Activated CD8-positive, alpha-beta memory T cell treated with anti-CD3 and anti-CD28 coated beads, Interleukin-2, amount 50 U/mL, for 4 hours (primary cell): ENCODE results near the gene SET.
A peak's percentile ranks its signal among the peaks of the same experiment; 100 is the strongest.
"Not testable (repeated sequence)": the region's sequence is repeated elsewhere in the genome, so short reads cannot be mapped to it uniquely, and the experiment has no call there.

Source experiments
- DNase-seq: peaks from one replicate; pipeline ENCODE4 v3.0.0-alpha.2; 2020

Gene SET

DNA sequence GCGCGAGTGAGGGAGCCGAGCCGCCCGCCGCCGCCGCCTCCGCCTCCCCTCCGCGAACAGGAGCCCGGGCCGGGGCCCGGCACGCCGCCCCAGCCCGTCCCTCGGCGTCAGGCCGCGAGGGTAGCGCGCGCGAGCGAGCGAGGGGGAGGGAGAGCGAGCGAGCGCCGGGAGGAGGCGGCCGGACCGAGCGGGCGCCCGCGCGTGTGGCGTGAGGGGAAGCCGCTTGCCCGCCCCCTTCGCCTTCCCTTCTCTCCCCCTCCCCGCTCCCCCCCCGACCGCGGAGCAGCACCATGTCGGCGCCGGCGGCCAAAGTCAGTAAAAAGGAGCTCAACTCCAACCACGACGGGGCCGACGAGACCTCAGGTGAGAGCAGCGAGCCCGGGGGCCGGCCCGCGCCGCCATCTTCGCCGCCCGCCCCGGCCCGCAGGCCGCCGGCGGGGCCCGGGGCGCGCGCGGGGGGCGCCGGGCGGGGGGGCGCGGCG lies 312 bp downstream of the SET start:
- DNase-seq = peak; percentile 60

DNA sequence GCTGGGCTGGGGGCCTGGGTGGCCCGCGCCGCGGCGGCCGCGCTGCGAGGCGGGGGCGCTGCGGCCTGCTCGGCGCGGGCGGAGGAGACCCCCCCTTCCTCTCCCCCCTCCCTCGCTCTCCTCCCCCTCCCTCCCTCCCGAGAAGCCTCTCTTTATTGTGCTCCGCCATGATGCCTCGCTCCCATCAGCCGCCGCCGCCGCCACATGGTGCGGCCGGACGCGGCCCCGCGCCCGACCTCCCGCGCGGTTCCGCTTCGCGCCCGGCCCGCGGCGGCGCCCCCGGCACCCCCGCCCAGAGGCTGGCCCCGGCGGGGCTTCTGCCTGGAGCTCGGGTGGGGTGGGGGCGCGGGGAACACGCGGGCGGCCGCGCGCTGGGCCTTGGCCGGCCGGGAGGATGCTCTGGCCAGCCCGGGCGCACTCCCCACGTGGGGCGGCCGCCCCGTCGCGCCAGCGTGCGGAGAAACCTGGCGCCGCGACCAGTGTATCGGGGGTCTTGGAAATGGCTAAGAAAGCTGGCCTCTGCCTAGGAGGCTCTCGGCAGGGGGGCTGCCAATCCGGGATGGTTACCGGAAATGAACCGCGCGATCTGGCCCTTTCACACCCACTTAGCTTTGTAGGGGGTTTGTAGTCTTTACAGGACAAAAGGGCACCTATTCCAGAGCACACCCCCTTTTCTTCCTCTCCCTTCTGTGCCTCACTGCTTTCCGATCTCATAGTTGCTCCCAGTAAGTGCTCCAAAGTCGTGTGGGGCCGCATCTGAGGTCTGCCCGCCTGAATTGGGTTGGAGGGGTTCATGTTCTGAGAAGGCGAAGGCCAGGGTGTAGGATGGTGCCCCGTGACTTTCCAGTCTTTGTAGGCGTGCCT lies 1.0 kb downstream of the SET start:
- DNase-seq = peak; percentile 57

GRCh38 chr9:128690684-128691034 lies 1.6 kb downstream of the SET start:
- no peak for DNase-seq

DNA sequence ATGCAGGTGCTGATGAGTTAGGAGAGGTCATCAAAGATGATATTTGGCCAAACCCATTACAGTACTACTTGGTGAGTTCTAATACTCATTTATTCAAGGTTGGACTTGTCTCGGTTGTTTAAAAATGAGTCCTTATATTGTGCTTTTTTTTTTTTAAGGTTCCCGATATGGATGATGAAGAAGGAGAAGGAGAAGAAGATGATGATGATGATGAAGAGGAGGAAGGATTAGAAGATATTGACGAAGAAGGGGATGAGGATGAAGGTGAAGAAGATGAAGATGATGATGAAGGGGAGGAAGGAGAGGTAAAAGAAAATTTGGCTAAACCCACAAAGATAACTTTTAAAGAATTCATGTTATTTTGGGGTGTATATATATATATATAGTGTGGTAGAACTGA lies 4.7 kb downstream of the SET start:
- not testable (repeated sequence) for DNase-seq

GRCh38 chr9:128694344-128694743 lies 5.3 kb downstream of the SET start:
- no peak for DNase-seq

GRCh38 chr9:128696923-128697707 lies 8.1 kb downstream of the SET start:
- no peak for DNase-seq

DNA sequence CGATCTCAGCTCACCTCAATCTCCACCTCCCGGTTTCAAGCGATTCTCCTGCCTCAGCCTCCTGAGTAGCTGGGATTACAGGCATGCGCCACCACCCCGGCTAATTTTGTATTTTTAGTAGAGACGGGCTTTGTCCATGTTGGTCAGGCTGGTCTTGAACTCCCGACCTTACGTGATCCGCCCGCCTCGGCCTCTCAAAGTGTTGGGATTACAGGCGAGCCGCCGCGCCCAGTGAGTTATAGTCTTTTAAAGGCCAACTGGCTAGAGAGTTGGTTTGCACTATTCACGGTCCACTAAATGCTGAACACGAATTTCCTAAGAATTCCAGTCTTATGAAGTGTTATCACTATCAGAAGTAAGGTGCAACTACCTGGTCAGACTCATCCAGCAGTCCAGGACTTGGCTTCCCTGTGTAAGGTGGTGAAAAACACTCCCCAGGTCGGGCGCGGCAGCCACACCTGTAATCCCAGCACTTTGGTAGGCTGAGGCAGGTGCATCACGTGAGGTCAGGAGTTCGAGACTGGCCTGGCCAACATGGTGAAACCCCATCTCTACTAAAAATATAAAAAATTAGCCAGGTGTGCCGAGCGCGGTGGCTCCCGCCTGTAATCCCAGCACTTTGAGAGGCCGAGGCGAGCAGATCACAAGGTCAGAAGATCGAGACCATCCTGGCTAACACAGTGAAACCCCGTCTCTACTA lies 10.2 kb downstream of the SET start:
- DNase-seq = not testable (repeated sequence)

GRCh38 chr9:128701227-128701854 lies 12.3 kb downstream of the SET start:
- DNase-seq = no peak

DNA sequence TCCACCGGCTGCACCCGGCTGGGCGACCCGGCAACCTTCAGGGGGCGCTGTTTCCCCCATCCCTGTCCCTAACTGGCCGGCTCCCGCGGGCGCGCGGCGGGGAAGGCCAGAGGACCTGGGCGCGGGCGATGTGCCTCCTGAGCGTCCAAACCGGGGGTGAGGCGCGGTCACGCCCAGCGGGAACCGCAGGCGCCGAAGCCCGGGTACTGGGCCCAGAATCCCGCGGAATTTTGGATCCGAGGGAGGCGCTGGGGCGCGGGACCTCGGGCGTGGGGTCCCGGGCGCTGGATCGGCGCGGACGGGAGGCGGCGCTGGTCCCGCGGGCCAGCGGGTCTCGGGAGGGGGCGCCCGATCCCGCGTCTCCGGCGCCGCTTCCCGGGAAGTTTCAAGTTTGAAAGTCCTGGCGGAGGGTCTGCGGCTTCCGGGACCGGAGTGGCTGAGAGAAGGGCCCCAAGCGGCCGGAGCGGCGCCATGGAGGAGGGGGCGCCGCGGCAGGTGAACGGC lies 13.5 kb downstream of the SET start, which contains the start of gene PKN3:
TSS of gene PKN3 (plus strand) at position 59 of the 504 bp plus-strand sequence. CDS start at position 472, 413 bp downstream.
- DNase-seq = peak; percentile 86

- DNase-seq = peak; percentile 31
Measured at GRCh38 chr9:128702949-128703615, 14.1 kb downstream of the SET start.

DNA sequence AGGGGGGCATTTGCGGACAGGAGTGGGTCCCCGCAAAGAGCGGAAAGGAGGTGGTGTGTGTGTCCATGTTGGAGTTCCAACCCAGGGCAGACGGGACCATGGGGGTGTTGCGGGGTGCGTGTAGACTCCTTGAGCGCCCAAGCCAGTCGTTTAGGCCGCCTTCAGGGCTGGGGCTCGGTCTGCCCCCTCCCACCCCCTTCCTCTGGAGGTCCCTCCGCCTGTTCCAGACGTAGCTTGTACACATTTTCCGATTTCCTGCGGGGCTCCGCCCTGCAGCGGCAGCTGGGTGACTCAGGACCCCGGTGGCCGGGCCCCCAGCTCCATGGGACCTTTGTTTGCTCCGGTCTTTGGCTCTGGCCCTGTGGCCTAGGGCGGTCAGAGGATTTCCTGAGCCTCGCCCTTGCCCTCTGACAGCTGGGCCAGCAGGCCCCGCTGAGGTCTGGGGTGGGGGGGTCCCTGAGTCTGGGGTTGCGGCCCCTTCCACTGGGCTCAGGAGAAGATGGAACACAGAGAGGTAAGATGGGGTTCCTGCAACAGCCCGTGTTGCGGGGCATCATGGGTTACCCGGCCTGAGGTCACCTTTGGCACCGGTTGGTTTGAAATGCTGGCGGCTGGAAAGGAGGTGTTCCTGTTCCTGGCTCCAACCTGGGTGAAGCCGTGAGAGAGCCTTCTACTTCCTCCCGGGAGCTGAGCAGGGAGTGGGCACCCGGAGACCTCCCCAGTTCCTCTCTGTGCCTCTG lies 14.8 kb downstream of the SET start:
- no peak for DNase-seq

DNA sequence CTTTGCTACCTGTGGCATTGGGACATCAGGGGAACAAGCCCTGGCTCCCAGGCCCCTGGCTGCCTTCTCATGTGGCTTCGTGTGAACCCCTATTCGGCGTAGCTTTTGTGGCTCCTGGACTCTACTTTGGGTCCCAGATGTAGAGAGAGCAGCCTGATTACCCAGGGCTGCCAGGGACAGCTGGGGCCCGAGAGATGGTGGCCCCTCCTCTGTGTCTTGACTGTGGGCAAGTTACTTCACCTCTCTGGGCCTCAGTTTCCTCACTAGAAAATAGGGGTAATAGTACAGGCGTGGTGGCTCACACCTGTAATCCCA lies 15.3 kb downstream of the SET start:
- no peak for DNase-seq

GRCh38 chr9:128705051-128705965 lies 16.3 kb downstream of the SET start:
- no peak for DNase-seq

GRCh38 chr9:128706045-128706444 lies 17.0 kb downstream of the SET start:
- no peak for DNase-seq

GRCh38 chr9:128706671-128707381 lies 17.8 kb downstream of the SET start:
- no peak for DNase-seq

GRCh38 chr9:128707446-128707845 lies 18.4 kb downstream of the SET start:
- no peak for DNase-seq

GRCh38 chr9:128712451-128713410 lies 23.7 kb downstream of the SET start:
- no peak for DNase-seq

- DNase-seq = no peak
Measured at GRCh38 chr9:128713411-128713780, 24.4 kb downstream of the SET start.
